C4-2B (cell line): Measurements from ENCODE around the gene UBE2Z.

Source experiments
- H3K27ac ChIP-seq: fragments of 450-650 bp; 2 replicates; pipeline ENCODE4 v1.5.1; 2017
- ZFX ChIP-seq: fragments of 450-650 bp; IDR thresholded peaks from 2 replicates; pipeline ENCODE4 v1.6.1; 2017
- TF ChIP-seq, protein P1 (sequence below): fragments of 450-650 bp; conservative IDR thresholded peaks from 2 replicates; pipeline ENCODE4 v1.5.1; 2017; ENCODE audit warnings: mild to moderate bottlenecking

The UBE2Z gene

DNA sequence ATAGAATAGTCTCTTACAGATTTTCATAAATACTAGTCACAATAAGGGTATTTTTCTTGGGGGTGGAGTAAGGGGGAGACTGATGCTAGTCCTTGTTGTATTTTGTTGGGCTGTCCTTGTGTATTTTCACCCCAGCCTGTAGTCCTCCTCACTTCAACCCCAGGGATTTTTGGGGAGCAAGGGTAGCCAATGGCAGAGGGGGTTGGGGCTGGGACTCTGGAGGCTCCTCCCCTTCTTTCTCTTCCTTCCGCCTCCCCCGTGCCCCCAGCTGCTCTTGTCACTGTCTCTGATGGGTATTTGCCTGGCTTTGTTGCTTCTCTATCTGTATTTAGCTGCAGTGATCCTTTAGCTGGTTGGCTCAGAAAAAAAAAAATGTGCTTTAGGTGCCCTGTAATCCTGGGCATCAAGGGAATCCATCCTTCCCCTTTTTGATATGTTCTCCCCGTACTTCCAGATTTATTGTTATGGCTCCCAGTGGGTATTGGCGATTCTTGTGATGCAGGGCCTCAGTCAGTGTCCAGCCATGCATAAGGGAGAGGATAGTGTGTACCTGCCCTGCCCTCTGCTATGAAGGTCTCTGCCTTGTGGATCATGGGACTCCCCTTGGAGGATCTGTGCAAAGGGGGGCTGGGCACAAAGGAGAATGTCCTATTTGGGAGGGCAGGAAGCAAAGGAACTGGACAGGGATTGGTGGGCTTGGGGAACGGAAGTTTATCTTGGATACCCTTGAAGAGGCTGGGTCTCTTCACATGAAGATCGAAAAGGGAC is 20.0 kb downstream of the UBE2Z start:
- TF ChIP-seq, protein P1, sequence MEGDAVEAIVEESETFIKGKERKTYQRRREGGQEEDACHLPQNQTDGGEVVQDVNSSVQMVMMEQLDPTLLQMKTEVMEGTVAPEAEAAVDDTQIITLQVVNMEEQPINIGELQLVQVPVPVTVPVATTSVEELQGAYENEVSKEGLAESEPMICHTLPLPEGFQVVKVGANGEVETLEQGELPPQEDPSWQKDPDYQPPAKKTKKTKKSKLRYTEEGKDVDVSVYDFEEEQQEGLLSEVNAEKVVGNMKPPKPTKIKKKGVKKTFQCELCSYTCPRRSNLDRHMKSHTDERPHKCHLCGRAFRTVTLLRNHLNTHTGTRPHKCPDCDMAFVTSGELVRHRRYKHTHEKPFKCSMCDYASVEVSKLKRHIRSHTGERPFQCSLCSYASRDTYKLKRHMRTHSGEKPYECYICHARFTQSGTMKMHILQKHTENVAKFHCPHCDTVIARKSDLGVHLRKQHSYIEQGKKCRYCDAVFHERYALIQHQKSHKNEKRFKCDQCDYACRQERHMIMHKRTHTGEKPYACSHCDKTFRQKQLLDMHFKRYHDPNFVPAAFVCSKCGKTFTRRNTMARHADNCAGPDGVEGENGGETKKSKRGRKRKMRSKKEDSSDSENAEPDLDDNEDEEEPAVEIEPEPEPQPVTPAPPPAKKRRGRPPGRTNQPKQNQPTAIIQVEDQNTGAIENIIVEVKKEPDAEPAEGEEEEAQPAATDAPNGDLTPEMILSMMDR = no peak
- no peak for TF ChIP-seq ZFX
- H3K27ac ChIP-seq = no peak overlapping the region

DNA sequence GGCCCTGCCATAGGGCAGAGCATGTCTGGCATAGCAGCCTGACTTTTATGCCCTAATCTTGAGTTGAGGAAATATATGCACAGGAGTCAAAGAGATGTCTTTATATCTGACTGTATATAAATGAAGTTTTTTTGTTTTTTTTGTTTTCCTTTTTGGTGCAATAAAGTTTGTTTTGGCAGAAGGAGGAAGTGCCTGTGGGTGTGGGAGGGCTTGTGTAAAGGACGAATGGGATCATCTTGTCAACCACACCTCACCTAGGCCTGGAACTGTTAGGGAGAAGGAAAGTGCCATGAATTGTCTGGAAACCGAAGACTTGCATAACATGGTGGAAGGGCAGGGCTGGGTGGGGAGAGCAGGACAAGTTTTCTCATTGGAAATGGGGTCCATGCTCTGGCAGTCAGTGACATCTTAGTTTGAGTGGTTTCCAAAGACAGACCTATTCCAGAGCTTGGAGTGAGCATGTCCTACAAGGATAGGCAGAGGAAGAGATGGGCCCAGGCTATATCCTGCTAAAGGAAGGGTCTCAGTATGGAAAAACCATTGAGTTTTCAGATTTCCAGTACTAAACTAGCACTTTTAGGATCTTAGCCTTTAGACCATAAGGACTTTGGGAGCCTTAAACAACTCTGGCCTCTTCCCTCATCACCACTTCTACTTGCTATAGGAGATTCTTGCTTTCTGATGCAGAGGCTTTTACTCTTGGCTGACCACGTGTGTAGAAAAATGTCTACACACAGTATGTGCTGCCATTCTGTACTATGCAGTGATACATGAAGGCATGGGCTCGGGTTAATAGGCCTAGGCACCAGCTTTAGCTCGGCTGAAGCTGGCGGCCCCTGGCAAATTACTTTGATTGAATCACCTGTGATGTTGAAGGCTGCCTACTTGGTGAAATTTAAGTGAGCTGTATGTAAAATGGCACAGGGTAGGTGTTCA is 20.9 kb downstream of the UBE2Z start:
- no peak overlapping the region for H3K27ac ChIP-seq
- TF ChIP-seq, protein P1 = no peak
- no peak for TF ChIP-seq ZFX

DNA sequence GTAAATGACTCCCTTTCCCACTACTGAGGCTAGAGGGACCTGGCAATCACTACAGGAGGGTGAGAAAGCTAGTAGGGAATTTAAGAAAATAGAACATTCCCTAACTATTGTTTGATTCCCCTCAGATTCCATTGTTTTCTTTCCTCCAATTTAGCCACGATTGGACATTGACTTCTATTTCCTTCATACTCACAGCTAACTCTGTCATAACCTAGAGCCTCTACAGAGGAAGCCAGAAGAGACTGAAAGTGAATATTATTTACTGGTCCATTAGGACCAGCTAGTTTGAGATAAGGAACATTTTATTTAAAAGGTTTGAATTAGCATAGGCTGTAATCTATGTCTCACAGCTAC is 21.6 kb downstream of the UBE2Z start:
- TF ChIP-seq, protein P1 = no peak
- no peak for TF ChIP-seq ZFX
- H3K27ac ChIP-seq = no peak overlapping the region

DNA sequence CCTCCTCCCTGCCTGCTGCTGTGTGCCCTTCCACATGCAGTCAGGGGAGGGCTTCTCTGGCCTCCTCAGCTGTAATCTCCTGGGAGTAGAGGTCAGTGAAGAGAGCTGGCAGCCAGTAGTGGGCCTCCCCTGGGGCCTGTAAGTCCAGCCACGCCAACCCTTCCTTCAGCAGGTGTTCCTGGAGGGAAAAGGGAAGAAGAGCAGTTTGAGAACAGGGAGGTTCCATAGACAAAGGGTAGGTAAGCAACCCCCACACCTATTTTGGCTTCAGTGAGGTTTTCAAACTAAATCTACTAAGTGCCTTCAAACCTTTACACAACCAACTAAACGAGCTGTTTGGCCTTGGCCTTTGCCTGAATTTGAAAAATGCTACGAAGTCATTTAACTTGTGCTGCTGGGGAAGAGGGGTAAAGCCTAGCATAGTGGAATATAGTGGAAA is 22.2 kb downstream of the UBE2Z start:
- TF ChIP-seq ZFX = no peak
- TF ChIP-seq, protein P1 = no peak
- H3K27ac ChIP-seq = no peak overlapping the region

DNA sequence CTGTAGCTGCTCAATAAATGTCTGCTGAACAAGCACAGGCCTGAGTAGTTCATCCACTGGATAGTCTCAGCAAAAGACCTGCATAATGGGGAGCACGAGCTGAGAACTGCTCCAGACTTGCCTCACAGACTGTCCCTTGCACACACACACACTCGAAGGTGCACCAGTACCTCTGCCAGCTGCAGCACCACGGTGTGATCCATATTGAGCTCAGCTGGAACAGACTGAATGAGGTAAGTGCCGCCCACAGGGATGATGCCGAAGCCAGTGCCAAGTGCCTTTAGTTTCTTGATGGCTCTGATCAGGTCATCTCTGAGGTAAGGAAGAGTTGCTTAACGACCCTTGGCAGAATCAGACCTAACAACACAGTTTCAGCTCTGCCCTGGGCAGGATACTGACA is 24.8 kb downstream of the UBE2Z start:
- no peak for TF ChIP-seq ZFX
- TF ChIP-seq, protein P1 = no peak
- H3K27ac ChIP-seq = no peak overlapping the region

DNA sequence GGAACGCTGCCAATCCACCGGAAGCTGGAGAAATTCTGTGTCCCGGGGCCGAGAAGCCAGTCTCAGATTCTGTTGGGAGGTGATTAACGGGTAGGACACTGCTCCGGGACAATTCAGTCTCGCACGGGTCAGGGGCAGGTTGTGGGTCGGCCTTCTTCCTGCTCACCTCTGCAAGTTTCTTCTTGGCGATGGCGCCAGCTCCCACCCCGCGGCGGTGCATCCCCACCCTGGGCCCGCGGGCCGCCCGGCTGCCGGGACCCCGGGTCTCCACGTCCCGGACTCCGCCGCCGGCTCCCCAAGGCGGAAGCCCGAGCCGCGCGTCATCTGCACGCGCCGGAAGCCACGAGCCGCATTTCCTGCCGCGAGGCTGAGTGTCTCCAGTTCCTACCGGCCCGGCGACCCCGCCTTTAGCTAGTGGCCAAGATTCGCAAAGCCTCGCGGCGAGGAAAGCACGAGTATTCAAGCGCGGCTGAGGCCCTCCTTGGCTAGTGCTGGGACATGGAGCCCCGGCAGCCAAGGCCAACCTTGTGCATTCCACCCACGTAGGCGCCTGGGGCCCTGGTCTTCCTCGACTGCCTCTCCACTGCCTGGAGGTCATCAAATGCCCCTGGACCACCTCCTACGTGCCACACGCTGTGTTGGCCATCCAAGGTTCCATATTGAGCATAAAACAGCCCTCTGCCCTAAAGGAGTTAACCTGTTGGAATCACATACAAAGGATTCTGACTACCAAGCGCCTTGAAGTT is 36.5 kb downstream of the UBE2Z start, which contains the start of gene SNF8:
SNF8 (minus strand) TSS at position 328 of the 746 bp plus-strand sequence; CDS start at position 220, 108 bp downstream.
- peak within 1 kb of the TSS; percentile 83 for H3K27ac ChIP-seq

DNA sequence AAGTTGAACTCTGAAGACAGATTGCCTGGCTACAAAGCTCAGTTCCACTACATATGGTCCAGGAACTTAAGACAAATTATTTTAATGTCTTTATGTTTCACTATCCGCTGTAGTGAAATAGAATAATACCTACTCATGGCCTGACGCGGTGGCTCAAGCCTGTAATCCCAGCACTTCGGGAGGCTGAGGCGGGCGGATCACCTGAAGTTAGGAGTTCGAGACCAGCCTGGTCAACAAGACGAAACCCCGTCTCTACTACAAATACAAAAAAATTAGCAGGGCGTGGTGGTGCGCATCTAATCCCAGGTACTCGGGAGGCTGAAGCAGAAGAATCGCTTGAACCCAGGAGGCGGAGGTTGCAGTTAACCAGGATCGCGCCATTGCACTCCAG is 37.0 kb downstream of the UBE2Z start:
- H3K27ac ChIP-seq = peak overlapping the region; percentile 83

More for the DNA sequence above, 36.5 kb downstream of the UBE2Z start, which contains the start of gene SNF8:
- TF ChIP-seq, protein P1 = no peak
- peak; percentile 63; the same call in 1 of the 2 replicates for TF ChIP-seq ZFX
